ENCODE data around the gene H6PD. TPM values are rescaled to one million over a fixed set of nuclear protein-coding genes. Genes with fewer than 3 reads are reported as not detected.

Gene H6PD
- total RNA-seq, 2 donors from 2014 or later, result 9.3 to 12.8 TPM

Other genes with a start within 250 kb of the H6PD start
- not detected for gene SLC2A7, start 208.4 kb upstream of the H6PD start, total RNA-seq
- gene SLC2A5, start 165.1 kb upstream of the H6PD start, total RNA-seq, result under 1 TPM in 1 of 2 donors, not detected in 1; 0.87 TPM
- 10 to 100 TPM; 16.0 to 23.8 TPM for gene GPR157, start 105.7 kb upstream of the H6PD start, total RNA-seq
- 10 to 100 TPM in 1 of 2 donors, 1 to 10 TPM in 1; 8.1 to 14.4 TPM for gene SPSB1, start 58.1 kb downstream of the H6PD start, total RNA-seq

Data from activated T-helper 17 cell treated with anti-CD3 and anti-CD28 coated beads, Interleukin-2, amount 50 U/mL, for 72 hours (primary cell).